ENCODE data around the gene TSFM.

DNA sequence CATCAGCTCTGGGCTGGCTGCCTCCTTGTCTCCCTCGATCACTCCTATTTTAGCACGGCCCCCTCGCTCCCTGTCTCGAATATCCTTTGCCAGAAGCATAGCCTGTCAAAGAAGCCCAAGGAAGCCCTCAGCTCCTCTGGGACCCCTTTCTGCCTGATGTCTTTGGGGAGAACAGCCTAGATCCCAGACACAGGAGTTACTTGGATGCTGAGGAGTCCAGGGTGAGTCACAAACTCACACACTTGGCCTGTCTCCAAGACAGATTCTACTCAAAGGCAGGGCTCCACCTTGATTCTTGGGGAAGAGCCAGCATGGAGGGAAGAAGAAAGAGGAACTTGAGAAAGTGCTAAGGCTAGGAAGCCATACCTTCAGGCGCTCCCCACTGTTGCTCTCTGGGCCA is 27.9 kb downstream of the TSFM start:
- TF ChIP-seq, protein P1, sequence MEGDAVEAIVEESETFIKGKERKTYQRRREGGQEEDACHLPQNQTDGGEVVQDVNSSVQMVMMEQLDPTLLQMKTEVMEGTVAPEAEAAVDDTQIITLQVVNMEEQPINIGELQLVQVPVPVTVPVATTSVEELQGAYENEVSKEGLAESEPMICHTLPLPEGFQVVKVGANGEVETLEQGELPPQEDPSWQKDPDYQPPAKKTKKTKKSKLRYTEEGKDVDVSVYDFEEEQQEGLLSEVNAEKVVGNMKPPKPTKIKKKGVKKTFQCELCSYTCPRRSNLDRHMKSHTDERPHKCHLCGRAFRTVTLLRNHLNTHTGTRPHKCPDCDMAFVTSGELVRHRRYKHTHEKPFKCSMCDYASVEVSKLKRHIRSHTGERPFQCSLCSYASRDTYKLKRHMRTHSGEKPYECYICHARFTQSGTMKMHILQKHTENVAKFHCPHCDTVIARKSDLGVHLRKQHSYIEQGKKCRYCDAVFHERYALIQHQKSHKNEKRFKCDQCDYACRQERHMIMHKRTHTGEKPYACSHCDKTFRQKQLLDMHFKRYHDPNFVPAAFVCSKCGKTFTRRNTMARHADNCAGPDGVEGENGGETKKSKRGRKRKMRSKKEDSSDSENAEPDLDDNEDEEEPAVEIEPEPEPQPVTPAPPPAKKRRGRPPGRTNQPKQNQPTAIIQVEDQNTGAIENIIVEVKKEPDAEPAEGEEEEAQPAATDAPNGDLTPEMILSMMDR (IDR thresholded peaks at IDR 0.05; ENCODE audit: low read depth, low read length, poor library complexity, severe bottlenecking): no peak
- no peak for TF ChIP-seq EZH2phosphoT487 (IDR thresholded peaks at IDR 0.05; ENCODE audit: borderline replicate concordance, low read length)

All from DOHH2 (cell line).